ENCODE data around the gene HIPK2. TPM values are rescaled to one million over a fixed set of nuclear protein-coding genes. Genes with fewer than 3 reads are reported as not detected.

The HIPK2 gene
- total RNA-seq, 1 experiment from 2014 or later = 35.2 TPM

- Histone ChIP-seq H3K27ac (no peak overlapping the region), H3K4me2 (no peak overlapping the region), H3K4me1 (replicated peaks; ENCODE audit: insufficient read depth) (peaks cover 15% of the 10 kb centered on the region), H3F3A (ENCODE audit: insufficient read depth, low read depth) (peaks cover 4% of the 10 kb centered on the region; the same call in 1 of the 2 replicates), H3K9me2 (ENCODE audit: insufficient read depth) (no peaks in the 10 kb centered on the region), H2AFZ (no peak overlapping the region), H3K27me3 (ENCODE audit: insufficient read depth, low read depth) (no peaks in the 10 kb centered on the region), H3K9me3 (ENCODE audit: insufficient read depth, low read depth) (no peaks in the 10 kb centered on the region), H3K36me3 (ENCODE audit: low read depth) (0 out of 2 replicates have a peak, but pooled peaks cover 5% of the 10 kb centered on the region), H3K4me3 (no peak overlapping the region), H4K20me1 (ENCODE audit: insufficient read depth) (no peaks in the 10 kb centered on the region), H3K79me2 (ENCODE audit: low read depth) (peaks cover 4% of the 10 kb centered on the region; the same call in 1 of the 2 replicates)
- ChIA-PET CTCF (no interaction called here), POLR2A (ENCODE audit: unreplicated experiment) (no interaction called here)
- BruUV-seq (replicated peaks) = no TSS peak
- TF ChIP-seq EZH2 (IDR thresholded peaks at IDR 0.05; ENCODE audit: low read depth) (no peak), CTCF (conservative IDR thresholded peaks at IDR 0.05) (no peak)
- no peak for DNase-seq
- intact Hi-C loops (cut with micrococcal nuclease; ENCODE audit: unreplicated experiment) = no loop called here
These were observed 58.9 kb downstream of the HIPK2 start for GRCh38 chr7:139718859-139719258.

GRCh38 chr7:139718141-139718540 lies 59.7 kb downstream of the HIPK2 start:
- no TSS peak for BruUV-seq (replicated peaks)
- Histone ChIP-seq H3K4me1 (replicated peaks; ENCODE audit: insufficient read depth) (peaks cover 8% of the 10 kb centered on the region), H3K4me2 (no peak overlapping the region), H4K20me1 (ENCODE audit: insufficient read depth) (no peaks in the 10 kb centered on the region), H3K79me2 (ENCODE audit: low read depth) (no peaks in the 10 kb centered on the region), H3K27ac (no peak overlapping the region), H3K4me3 (no peak overlapping the region), H3K36me3 (ENCODE audit: low read depth) (0 out of 2 replicates have a peak, but pooled peaks cover 5% of the 10 kb centered on the region), H3K9me2 (ENCODE audit: insufficient read depth) (no peaks in the 10 kb centered on the region), H3K9me3 (ENCODE audit: insufficient read depth, low read depth) (no peaks in the 10 kb centered on the region), H3K27me3 (ENCODE audit: insufficient read depth, low read depth) (no peaks in the 10 kb centered on the region), H2AFZ (no peak overlapping the region), H3F3A (ENCODE audit: insufficient read depth, low read depth) (no peaks in the 10 kb centered on the region; the same call in 1 of the 2 replicates)
- ChIA-PET CTCF (no interaction called here), POLR2A (ENCODE audit: unreplicated experiment) (no interaction called here)
- TF ChIP-seq EZH2 (IDR thresholded peaks at IDR 0.05; ENCODE audit: low read depth) = no peak
- TF ChIP-seq CTCF (conservative IDR thresholded peaks at IDR 0.05) = no peak
- intact Hi-C loops (cut with micrococcal nuclease; ENCODE audit: unreplicated experiment) = no loop called here
- no peak for DNase-seq

GRCh38 chr7:139716156-139716942 lies 61.4 kb downstream of the HIPK2 start:
- ChIA-PET POLR2A (ENCODE audit: unreplicated experiment) (no interaction called here), CTCF (no interaction called here)
- no TSS peak for BruUV-seq (replicated peaks)
- no peaks in the 10 kb centered on the region for H3F3A ChIP-seq (ENCODE audit: insufficient read depth, low read depth)
- no peaks in the 10 kb centered on the region for H3K9me3 ChIP-seq (ENCODE audit: insufficient read depth, low read depth)
- H3K36me3 ChIP-seq (ENCODE audit: low read depth) = 0 out of 2 replicates have a peak, but pooled peaks cover 5% of the 10 kb centered on the region
- H3K27me3 ChIP-seq (ENCODE audit: insufficient read depth, low read depth) = no peaks in the 10 kb centered on the region
- no peaks in the 10 kb centered on the region for H3K9me2 ChIP-seq (ENCODE audit: insufficient read depth)
- H2AFZ ChIP-seq = no peak overlapping the region
- H3K4me1 ChIP-seq (replicated peaks; ENCODE audit: insufficient read depth) = peaks cover under 1% of the 10 kb centered on the region; the same call in 1 of the 2 replicates
- H3K27ac ChIP-seq = no peak overlapping the region
- H3K4me3 ChIP-seq = no peak overlapping the region
- intact Hi-C loops (cut with micrococcal nuclease; ENCODE audit: unreplicated experiment) = no loop called here
- no peaks in the 10 kb centered on the region for H3K79me2 ChIP-seq (ENCODE audit: low read depth)
- no peak for DNase-seq
- TF ChIP-seq EZH2 (IDR thresholded peaks at IDR 0.05; ENCODE audit: low read depth) (no peak), CTCF (conservative IDR thresholded peaks at IDR 0.05) (no peak)
- H4K20me1 ChIP-seq (ENCODE audit: insufficient read depth) = no peaks in the 10 kb centered on the region
- H3K4me2 ChIP-seq = no peak overlapping the region
